ENCODE results near the gene CRELD2. TPM values are rescaled to one million over a fixed set of nuclear protein-coding genes. Genes with fewer than 3 reads are reported as not detected.

CRELD2 gene
- total RNA-seq, 4 donors from 2014 or later = 32.0 to 38.2 (median 34.2) TPM

DNA sequence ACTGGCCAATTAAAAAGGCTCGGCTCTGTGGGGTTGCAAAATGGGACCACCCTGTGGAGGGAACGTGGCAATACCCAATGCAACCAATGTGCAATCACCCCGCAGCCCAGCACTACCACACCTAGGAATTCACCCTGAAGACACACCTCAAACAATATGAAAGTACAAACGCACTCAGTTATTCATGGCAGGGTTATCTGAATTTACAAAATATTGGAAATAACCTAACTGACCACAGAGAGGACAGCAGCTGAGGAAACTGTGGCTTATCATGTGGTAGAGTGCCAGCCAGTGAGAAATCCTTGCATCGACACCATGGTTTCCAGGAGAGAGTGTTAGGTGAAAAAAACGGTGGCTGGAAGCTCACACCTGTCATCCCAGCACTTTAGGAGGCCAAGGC, 18.9 kb upstream of the CRELD2 start:
- 86% methylated on average over 6 of the region's 6 CpGs for WGBS
- no peak overlapping the region for H3K27ac ChIP-seq (replicated peaks in 1 of 4)
- no peaks in the 10 kb centered on the region for H3K27me3 ChIP-seq
- no peaks in the 10 kb centered on the region for H3K4me1 ChIP-seq
- H3K9me3 ChIP-seq = no peaks in the 10 kb centered on the region
- TF ChIP-seq, protein P1, sequence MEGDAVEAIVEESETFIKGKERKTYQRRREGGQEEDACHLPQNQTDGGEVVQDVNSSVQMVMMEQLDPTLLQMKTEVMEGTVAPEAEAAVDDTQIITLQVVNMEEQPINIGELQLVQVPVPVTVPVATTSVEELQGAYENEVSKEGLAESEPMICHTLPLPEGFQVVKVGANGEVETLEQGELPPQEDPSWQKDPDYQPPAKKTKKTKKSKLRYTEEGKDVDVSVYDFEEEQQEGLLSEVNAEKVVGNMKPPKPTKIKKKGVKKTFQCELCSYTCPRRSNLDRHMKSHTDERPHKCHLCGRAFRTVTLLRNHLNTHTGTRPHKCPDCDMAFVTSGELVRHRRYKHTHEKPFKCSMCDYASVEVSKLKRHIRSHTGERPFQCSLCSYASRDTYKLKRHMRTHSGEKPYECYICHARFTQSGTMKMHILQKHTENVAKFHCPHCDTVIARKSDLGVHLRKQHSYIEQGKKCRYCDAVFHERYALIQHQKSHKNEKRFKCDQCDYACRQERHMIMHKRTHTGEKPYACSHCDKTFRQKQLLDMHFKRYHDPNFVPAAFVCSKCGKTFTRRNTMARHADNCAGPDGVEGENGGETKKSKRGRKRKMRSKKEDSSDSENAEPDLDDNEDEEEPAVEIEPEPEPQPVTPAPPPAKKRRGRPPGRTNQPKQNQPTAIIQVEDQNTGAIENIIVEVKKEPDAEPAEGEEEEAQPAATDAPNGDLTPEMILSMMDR (IDR thresholded peaks at IDR 0.05) = no peak
- TF ChIP-seq POLR2A (IDR thresholded peaks at IDR 0.05; ENCODE audit: low read depth) (no peak), EP300 (IDR thresholded peaks at IDR 0.05) (no peak), POLR2AphosphoS5 (IDR thresholded peaks at IDR 0.05) (no peak)
- no peak overlapping the region for H3K4me3 ChIP-seq
- DNase-seq (ENCODE audit: extremely low spot score) = no peak
- peaks cover 16 to 65% (median 50%) of the 10 kb centered on the region in 4 donors for H3K36me3 ChIP-seq
- intact Hi-C loops (cut with DNase I) = no loop called here

DNA sequence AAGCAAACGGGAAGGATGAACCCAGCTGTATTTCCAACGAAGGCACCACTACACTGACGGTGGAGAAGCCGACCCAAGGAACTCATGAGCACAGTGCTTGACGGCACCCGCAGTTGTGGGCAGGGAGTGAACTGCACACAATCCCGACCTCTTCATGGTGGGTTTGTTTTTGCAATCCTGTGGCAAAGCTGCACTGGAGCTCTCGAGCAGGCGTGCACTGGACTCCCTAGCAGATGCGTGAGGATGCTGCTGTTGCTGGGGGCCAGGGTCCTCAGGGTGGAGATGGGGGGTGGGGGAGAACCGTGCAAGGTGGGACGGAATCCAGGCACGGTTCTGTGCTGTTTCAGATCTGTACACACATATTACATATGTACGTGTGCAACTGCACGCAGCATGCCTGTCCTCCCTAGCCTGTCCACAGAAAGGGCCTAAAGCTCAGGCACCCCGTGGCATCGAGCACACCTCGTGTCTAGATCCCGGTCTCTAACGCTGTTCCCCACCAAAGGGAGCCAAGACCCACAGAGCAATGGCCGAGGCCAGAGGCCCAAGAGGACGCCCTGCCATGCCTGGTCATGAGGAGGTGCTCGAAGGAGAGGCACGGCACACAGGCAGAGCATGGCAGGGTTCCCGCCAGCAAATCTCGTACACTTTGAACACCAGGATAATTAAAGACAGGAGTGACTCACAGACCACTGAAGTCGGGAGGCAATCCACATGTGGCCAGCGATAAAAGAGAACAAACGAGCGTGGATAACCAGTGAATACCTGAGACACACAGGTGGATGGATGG, 17.8 kb upstream of the CRELD2 start:
- intact Hi-C loops (cut with DNase I) = no loop called here

DNA sequence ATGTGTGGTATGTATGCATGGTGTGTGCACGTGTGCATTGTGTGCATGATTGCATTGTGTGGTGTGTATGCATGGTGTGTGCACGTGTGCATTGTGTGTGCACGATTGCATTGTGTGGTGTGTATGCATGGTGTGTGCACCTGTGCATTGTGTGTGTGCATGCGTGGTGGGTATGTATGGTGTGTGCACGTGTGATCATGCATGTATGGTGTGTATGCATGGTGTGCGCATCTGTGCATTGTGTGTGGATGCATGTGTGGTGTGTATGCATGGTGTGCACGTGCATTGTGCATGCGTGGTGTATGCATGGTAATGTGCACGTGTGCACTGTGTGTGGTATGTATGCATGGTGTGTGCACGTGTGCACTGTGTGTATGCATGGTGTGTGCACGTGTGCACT, 17.0 kb upstream of the CRELD2 start:
- Histone ChIP-seq H3K36me3 (peaks cover 16 to 84% (median 62%) of the 10 kb centered on the region in 4 donors), H3K9me3 (no peaks in the 10 kb centered on the region), H3K4me1 (no peaks in the 10 kb centered on the region), H3K27ac (replicated peaks in 1 of 4) (no peak overlapping the region), H3K27me3 (no peaks in the 10 kb centered on the region), H3K4me3 (no peak overlapping the region)
- intact Hi-C loops (cut with DNase I) = no loop called here
- TF ChIP-seq POLR2A (IDR thresholded peaks at IDR 0.05; ENCODE audit: low read depth) (no peak), EP300 (IDR thresholded peaks at IDR 0.05) (no peak), POLR2AphosphoS5 (IDR thresholded peaks at IDR 0.05) (no peak)
- TF ChIP-seq, protein P1 (IDR thresholded peaks at IDR 0.05) = no peak
- DNase-seq (ENCODE audit: extremely low spot score) = no peak
- WGBS = 96% methylated on average over 11 of the region's 11 CpGs

More for the DNA sequence above, 17.8 kb upstream of the CRELD2 start:
- no peak overlapping the region for H3K27ac ChIP-seq (replicated peaks in 1 of 4)
- H3K4me3 ChIP-seq = no peak overlapping the region
- 86% methylated on average over 29 of the region's 30 CpGs for WGBS
- no peak for DNase-seq (ENCODE audit: extremely low spot score)
- no peak for TF ChIP-seq POLR2A (IDR thresholded peaks at IDR 0.05; ENCODE audit: low read depth)
- TF ChIP-seq, protein P1 (IDR thresholded peaks at IDR 0.05) = no peak
- TF ChIP-seq EP300 (IDR thresholded peaks at IDR 0.05) = no peak
- TF ChIP-seq POLR2AphosphoS5 (IDR thresholded peaks at IDR 0.05) = no peak
- no peaks in the 10 kb centered on the region for H3K9me3 ChIP-seq
- H3K4me1 ChIP-seq = no peaks in the 10 kb centered on the region
- H3K36me3 ChIP-seq = peaks cover 16 to 76% (median 54%) of the 10 kb centered on the region in 4 donors
- no peaks in the 10 kb centered on the region for H3K27me3 ChIP-seq

DNA sequence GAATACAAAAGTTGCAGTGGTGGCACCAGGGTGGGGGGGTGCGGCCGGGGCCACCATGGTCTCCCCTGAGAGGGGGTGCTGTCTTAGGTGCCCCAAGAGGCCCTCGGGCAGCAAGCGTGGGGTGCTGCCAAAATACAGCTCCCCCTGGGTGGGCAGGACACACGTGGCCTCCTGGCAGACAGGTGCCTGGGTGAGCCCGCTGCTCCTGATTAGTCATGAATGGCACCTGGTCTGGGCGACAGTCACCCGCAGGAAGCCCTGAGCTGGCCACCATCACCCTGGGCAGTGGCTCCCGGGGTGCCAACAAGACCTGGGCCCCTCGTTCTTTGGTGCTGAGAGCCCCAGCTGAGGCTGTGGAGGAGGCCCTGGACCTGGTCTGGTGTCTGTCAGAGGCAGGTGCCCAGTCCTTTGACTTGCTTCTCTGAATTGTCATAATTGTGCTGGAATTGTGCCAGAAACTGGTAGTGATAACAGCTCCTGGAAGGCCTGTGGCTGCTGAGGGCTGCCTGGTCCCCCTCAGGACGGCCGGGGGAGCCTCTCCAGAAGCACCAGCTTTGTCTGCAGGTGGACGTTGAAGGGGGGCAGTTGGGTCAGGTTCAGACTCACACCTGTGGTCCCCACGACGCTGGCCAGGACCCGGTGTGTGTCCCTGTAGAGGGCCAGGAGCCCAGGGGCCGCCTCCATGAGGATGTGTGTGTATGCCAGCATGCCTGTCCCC, 15.0 kb upstream of the CRELD2 start:
- intact Hi-C loops (cut with DNase I) = no loop called here
- Histone ChIP-seq H3K27ac (replicated peaks in 1 of 4) (no peak overlapping the region), H3K36me3 (peaks cover 16 to 97% (median 77%) of the 10 kb centered on the region in 4 donors), H3K27me3 (no peaks in the 10 kb centered on the region), H3K4me3 (no peak overlapping the region), H3K4me1 (no peaks in the 10 kb centered on the region), H3K9me3 (no peaks in the 10 kb centered on the region)
- no peak for DNase-seq (ENCODE audit: extremely low spot score)
- 89% methylated on average over 11 of the region's 17 CpGs for WGBS
- TF ChIP-seq EP300 (IDR thresholded peaks at IDR 0.05) (no peak), POLR2AphosphoS5 (IDR thresholded peaks at IDR 0.05) (no peak), POLR2A (IDR thresholded peaks at IDR 0.05; ENCODE audit: low read depth) (no peak)
- TF ChIP-seq, protein P1 (IDR thresholded peaks at IDR 0.05) = no peak
